PC-9 (cell line): ENCODE measurements around the gene PRSS50. TPM values are rescaled to one million over a fixed set of nuclear protein-coding genes. Genes with fewer than 3 reads are reported as not detected.

Experiments used
- BruUV-seq: library from RNA; stranded (reverse); fragments of 400-500 nt; replicated peaks from 2 replicates; lab custom pipeline; 2021; lab: Mats Ljungman, UMichigan
- CTCF ChIA-PET: fragments of 300-600 bp; sonication (Branson Sonifier 250); formaldehyde crosslinking; loops from one replicate; lab custom pipeline; 2022; ENCODE audit warnings: antibody characterized with exemption; lab: Charles Lee
- POLR2A ChIA-PET: fragments of 300-600 bp; sonication (Branson Sonifier 250); formaldehyde crosslinking; loops from one replicate; lab custom pipeline; 2022; ENCODE audit warnings: antibody characterized with exemption; ENCODE audit not compliant: unreplicated experiment; lab: Charles Lee
- DNase-seq, 2 experiments: peaks; one replicate each; pipeline versions ENCODE4 v3.0.0 to v3.0.0-alpha.2; 2015 to 2022; ENCODE audit warnings: mixed read lengths in 1 of 2
- H2AFZ ChIP-seq: fragments of 200-600 bp; sonication (generic); 2 replicates; pipeline ENCODE4 v1.8.1; 2017; ENCODE audit warnings: antibody characterized with exemption
- H3F3A ChIP-seq: fragments of 200-600 bp; sonication (generic); 2 replicates; pipeline ENCODE4 v1.8.1; 2017; ENCODE audit warnings: antibody characterized with exemption, mild to moderate bottlenecking, low read depth; ENCODE audit not compliant: insufficient read depth
- H3K27ac ChIP-seq: fragments of 200-600 bp; sonication (generic); 2 replicates; pipeline ENCODE4 v1.6.1; 2016; ENCODE audit warnings: mixed run types
- H3K27me3 ChIP-seq: fragments of 200-600 bp; sonication (generic); 2 replicates; pipeline ENCODE4 v1.6.1; 2016; ENCODE audit warnings: low read depth, mixed run types; ENCODE audit not compliant: insufficient read depth
- H3K36me3 ChIP-seq: fragments of 200-600 bp; sonication (generic); 2 replicates; pipeline ENCODE4 v1.6.1; 2016; ENCODE audit warnings: low read depth, mixed run types
- H3K4me1 ChIP-seq: fragments of 200-600 bp; sonication (generic); replicated peaks from 2 replicates; pipeline ENCODE4 v1.6.1; 2016; ENCODE audit warnings: mixed run types; ENCODE audit not compliant: insufficient read depth
- H3K4me2 ChIP-seq: fragments of 200-600 bp; sonication (generic); 2 replicates; pipeline ENCODE4 v1.6.1; 2017; ENCODE audit warnings: mixed run types
- H3K4me3 ChIP-seq: fragments of 200-600 bp; sonication (generic); 2 replicates; pipeline ENCODE4 v1.6.1; 2016; ENCODE audit warnings: mixed run types
- H3K79me2 ChIP-seq: fragments of 200-600 bp; sonication (generic); 2 replicates; pipeline ENCODE4 v1.6.1; 2017; ENCODE audit warnings: low read depth, mixed run types
- H3K9me2 ChIP-seq: fragments of 200-600 bp; sonication (generic); 2 replicates; pipeline ENCODE4 v1.8.1; 2017; ENCODE audit warnings: mild to moderate bottlenecking; ENCODE audit not compliant: insufficient read depth
- H3K9me3 ChIP-seq: fragments of 200-600 bp; sonication (generic); 2 replicates; pipeline ENCODE4 v1.8.1; 2016; ENCODE audit warnings: low read depth; ENCODE audit not compliant: insufficient read depth
- H4K20me1 ChIP-seq: fragments of 200-600 bp; sonication (generic); 2 replicates; pipeline ENCODE4 v1.8.1; 2017; ENCODE audit not compliant: insufficient read depth
- CTCF ChIP-seq: fragments of 200-600 bp; sonication (generic); conservative IDR thresholded peaks from 2 replicates; pipeline ENCODE4 v1.6.1; 2017; ENCODE audit warnings: mixed run types, antibody characterized with exemption, mild to moderate bottlenecking, moderate library complexity
- EZH2 ChIP-seq: fragments of 200-600 bp; sonication (generic); IDR thresholded peaks from 2 replicates; pipeline ENCODE4 v1.8.0; 2017; ENCODE audit warnings: antibody characterized with exemption, low read depth
- intact Hi-C: fragments of 100-400 bp; cut with micrococcal nuclease; formaldehyde crosslinking; loops from one replicate; pipeline ENCODE4 v1.10.0; 2022; ENCODE audit not compliant: unreplicated experiment
- total RNA-seq: library from RNA; stranded (reverse); gene quantifications from 2 replicates; pipeline ENCODE4 v1.2.3, GENCODE V29; 2021

The PRSS50 gene
- total RNA-seq, 1 experiment from 2014 or later = 0.50 TPM

GRCh38 chr3:46669191-46669999 is 48.3 kb downstream of the PRSS50 start:
- H3K4me3 ChIP-seq = no peak overlapping the region
- no peak overlapping the region for H3K4me2 ChIP-seq
- POLR2A ChIA-PET = no interaction called here
- BruUV-seq = no TSS peak
- no peaks in the 10 kb centered on the region for H3K9me3 ChIP-seq
- TF ChIP-seq EZH2 (no peak), CTCF (no peak)
- no peak overlapping the region for H3K27ac ChIP-seq
- no peaks in the 10 kb centered on the region for H3F3A ChIP-seq
- H2AFZ ChIP-seq = no peak overlapping the region
- intact Hi-C loops = no loop called here
- no peaks in the 10 kb centered on the region for H3K27me3 ChIP-seq
- no peaks in the 10 kb centered on the region for H4K20me1 ChIP-seq
- CTCF ChIA-PET = interaction anchor here (0.6 kb wide), 1 partner anchor 153 kb away, joined by 4 read pairs; no protein-coding TSS in a partner anchor
- H3K9me2 ChIP-seq = no peaks in the 10 kb centered on the region
- H3K36me3 ChIP-seq = no peaks in the 10 kb centered on the region
- no peak for DNase-seq
- H3K79me2 ChIP-seq = no peaks in the 10 kb centered on the region
- no peaks in the 10 kb centered on the region for H3K4me1 ChIP-seq

GRCh38 chr3:46668591-46668990 is 49.1 kb downstream of the PRSS50 start:
- TF ChIP-seq CTCF = no peak
- TF ChIP-seq EZH2 = no peak
- CTCF ChIA-PET = interaction anchor here (0.6 kb wide), 1 partner anchor 152 kb away, joined by 4 read pairs; no protein-coding TSS in a partner anchor

GRCh38 chr3:46668116-46668515 is 49.6 kb downstream of the PRSS50 start:
- POLR2A ChIA-PET = no interaction called here
- H3K4me2 ChIP-seq = no peak overlapping the region
- H3K4me3 ChIP-seq = no peak overlapping the region

More at GRCh38 chr3:46668591-46668990, 49.1 kb downstream of the PRSS50 start:
- no peaks in the 10 kb centered on the region for H3K4me1 ChIP-seq
- no peak overlapping the region for H3K27ac ChIP-seq
- H3K9me3 ChIP-seq = no peaks in the 10 kb centered on the region
- no peaks in the 10 kb centered on the region for H3K36me3 ChIP-seq
- no peaks in the 10 kb centered on the region for H4K20me1 ChIP-seq
- BruUV-seq = no TSS peak
- POLR2A ChIA-PET = no interaction called here
- no peaks in the 10 kb centered on the region for H3F3A ChIP-seq
- no peak for DNase-seq
- H3K4me2 ChIP-seq = no peak overlapping the region
- H3K27me3 ChIP-seq = no peaks in the 10 kb centered on the region
- H3K4me3 ChIP-seq = no peak overlapping the region
- no peaks in the 10 kb centered on the region for H3K9me2 ChIP-seq
- no peaks in the 10 kb centered on the region for H3K79me2 ChIP-seq
- intact Hi-C loops = no loop called here
- no peak overlapping the region for H2AFZ ChIP-seq

More at GRCh38 chr3:46668116-46668515, 49.6 kb downstream of the PRSS50 start:
- intact Hi-C loops = no loop called here
- no peaks in the 10 kb centered on the region for H3K27me3 ChIP-seq
- no peaks in the 10 kb centered on the region for H3K9me3 ChIP-seq
- CTCF ChIA-PET = no interaction called here
- H3K9me2 ChIP-seq = no peaks in the 10 kb centered on the region
- no peaks in the 10 kb centered on the region for H3F3A ChIP-seq
- H3K4me1 ChIP-seq = no peaks in the 10 kb centered on the region
- no peak overlapping the region for H3K27ac ChIP-seq
- H2AFZ ChIP-seq = no peak overlapping the region
- BruUV-seq = no TSS peak
- H3K36me3 ChIP-seq = no peaks in the 10 kb centered on the region
- no peak for TF ChIP-seq CTCF
- TF ChIP-seq EZH2 = no peak
- no peak for DNase-seq
- H4K20me1 ChIP-seq = no peaks in the 10 kb centered on the region
- no peaks in the 10 kb centered on the region for H3K79me2 ChIP-seq
